Neuronal stem cell (in vitro differentiated cells): Measurements from ENCODE around the gene DLG1.

ENCODE experiments used
- DNase-seq: peaks from one replicate; pipeline ENCODE4 v3.0.0-alpha.2; 2013; ENCODE audit warnings: low spot score
- H2AFZ ChIP-seq: one replicate; pipeline ENCODE4 v1.6.1; 2013; ENCODE audit warnings: mild to moderate bottlenecking, low read length, inconsistent platforms
- H2AK5ac ChIP-seq: 2 replicates; pipeline ENCODE4 v1.6.1; 2013; ENCODE audit warnings: low read depth, mild to moderate bottlenecking, inconsistent platforms, low read length, moderate library complexity, mixed read lengths
- H2BK120ac ChIP-seq: 2 replicates; pipeline ENCODE4 v1.6.1; 2013; ENCODE audit warnings: low read depth, mild to moderate bottlenecking, inconsistent platforms, low read length, moderate library complexity, mixed read lengths
- H2BK12ac ChIP-seq: one replicate; pipeline ENCODE4 v1.6.1; 2013; ENCODE audit warnings: low read length, inconsistent platforms
- H2BK15ac ChIP-seq: 2 replicates; pipeline ENCODE4 v1.6.1; 2013; ENCODE audit warnings: mild to moderate bottlenecking, low read length, inconsistent platforms, mixed read lengths
- H2BK5ac ChIP-seq: one replicate; pipeline ENCODE4 v1.6.1; 2013; ENCODE audit warnings: inconsistent platforms, mild to moderate bottlenecking, low read length, moderate library complexity
- H3K14ac ChIP-seq: one replicate; pipeline ENCODE4 v1.6.1; 2013; ENCODE audit warnings: low read length, inconsistent platforms
- H3K18ac ChIP-seq: 2 replicates; pipeline ENCODE4 v1.6.1; 2013; ENCODE audit warnings: low read length, inconsistent platforms
- H3K23ac ChIP-seq: 2 replicates; pipeline ENCODE4 v1.6.1; 2013; ENCODE audit warnings: low read depth, mild to moderate bottlenecking, mixed read lengths, low read length, inconsistent platforms; ENCODE audit not compliant: poor library complexity
- H3K27ac ChIP-seq: replicated peaks from 3 replicates; pipeline ENCODE4 v1.5.1; 2013; ENCODE audit warnings: low read length, inconsistent platforms
- H3K27me3 ChIP-seq, 3 experiments: 2 replicates each; pipeline ENCODE4 v1.6.1; 2013; ENCODE audit warnings: low read length in 3 of 3, mild to moderate bottlenecking in 2 of 3, inconsistent platforms in 1 of 3, low read depth in 1 of 3, mixed read lengths in 1 of 3, moderate library complexity in 1 of 3; ENCODE audit not compliant: control insufficient read depth in 3 of 3, insufficient read depth in 3 of 3
- H3K36me3 ChIP-seq, 2 donors: replicated peaks in 1 of 2; 2 replicates each; pipeline ENCODE4 v1.6.1; 2013; ENCODE audit warnings: low read length in 2 of 2; ENCODE audit not compliant: control insufficient read depth in 2 of 2, insufficient read depth in 2 of 2
- H3K4ac ChIP-seq: 2 replicates; pipeline ENCODE4 v1.6.1; 2013; ENCODE audit warnings: inconsistent platforms, mild to moderate bottlenecking, low read length, moderate library complexity
- H3K4me1 ChIP-seq, 2 donors: 1 replicate in 1 of 2; 2 replicates in 1 of 2; pipeline ENCODE4 v1.6.1; 2013; ENCODE audit warnings: low read length in 2 of 2, low read depth in 1 of 2; ENCODE audit not compliant: control insufficient read depth in 2 of 2, insufficient read depth in 1 of 2
- H3K4me2 ChIP-seq: one replicate; pipeline ENCODE4 v1.6.1; 2013; ENCODE audit warnings: mild to moderate bottlenecking, low read length, inconsistent platforms; ENCODE audit not compliant: insufficient read depth, poor library complexity, severe bottlenecking
- H3K4me3 ChIP-seq, 2 donors: 2 replicates each; pipeline ENCODE4 v1.5.1; 2013; ENCODE audit warnings: low read length in 2 of 2, mild to moderate bottlenecking in 2 of 2, inconsistent platforms in 1 of 2, moderate library complexity in 1 of 2
- H3K79me1 ChIP-seq: one replicate; pipeline ENCODE4 v1.6.1; 2013; ENCODE audit warnings: low read depth, mild to moderate bottlenecking, inconsistent platforms, low read length, moderate library complexity
- H3K9ac ChIP-seq: one replicate; pipeline ENCODE4 v1.6.1; 2013; ENCODE audit warnings: mild to moderate bottlenecking, low read depth, low read length, inconsistent platforms; ENCODE audit not compliant: poor library complexity
- H3K9me3 ChIP-seq, 2 donors: replicated peaks in 1 of 2; 2 replicates each; pipeline versions ENCODE3 to v1.6.1; 2013; ENCODE audit warnings: low read length in 2 of 2, mild to moderate bottlenecking in 2 of 2, inconsistent platforms in 1 of 2, low read depth in 1 of 2, mixed read lengths in 1 of 2, moderate library complexity in 1 of 2; ENCODE audit not compliant: control insufficient read depth in 2 of 2, insufficient read depth in 1 of 2
- H4K8ac ChIP-seq: one replicate; pipeline ENCODE4 v1.6.1; 2013; ENCODE audit warnings: low read depth, mild to moderate bottlenecking, inconsistent platforms, low read length, moderate library complexity
- H4K91ac ChIP-seq: one replicate; pipeline ENCODE4 v1.6.1; 2013; ENCODE audit warnings: low read length, low read depth, mild to moderate bottlenecking, inconsistent platforms; ENCODE audit not compliant: poor library complexity
- WGBS, 2 donors: extraction: QIAGEN DNeasy Blood & Tissue Kit; methylation state at CpG; one replicate each; pipeline ENCODE4 v1.1.7; 2013; ENCODE audit warnings: missing lambda C conversion rate in 2 of 2, mixed read lengths in 1 of 2; ENCODE audit not compliant: insufficient read length in 2 of 2, insufficient replicate concordance in 1 of 2; ENCODE audit errors: extremely low coverage in 2 of 2; 5-methylcytosine and 5-hydroxymethylcytosine counted together

DLG1 gene

GRCh38 chr3:197001972-197002700 is 296.3 kb downstream of the DLG1 start:
- no CpG with 5 or more reads among the region's 55 CpGs for WGBS, 2 donors
- peaks cover 0 to 15% of the 10 kb centered on the region in 2 donors for H3K9me3 ChIP-seq
- no peak overlapping the region for H3K14ac ChIP-seq
- no peak for DNase-seq
- peak overlapping the region; percentile 63 for H3K9ac ChIP-seq
- H4K91ac ChIP-seq, result no peak overlapping the region
- peaks cover 0 to 5% of the 10 kb centered on the region in 2 donors for H3K4me1 ChIP-seq
- peak overlapping the region; percentile 84 for H4K8ac ChIP-seq
- H3K36me3 ChIP-seq, result peaks cover 0 to 1% of the 10 kb centered on the region in 2 donors
- no peak overlapping the region for H3K4ac ChIP-seq
- H2AFZ ChIP-seq, result peak overlapping the region; percentile 82
- peak overlapping the region; percentile 95 for H2AK5ac ChIP-seq
- no peaks in the 10 kb centered on the region for H3K79me1 ChIP-seq
- no peak overlapping the region for H2BK12ac ChIP-seq
- H2BK15ac ChIP-seq, result peak overlapping the region; percentile 80
- peak overlapping the region; percentile 96 for H3K18ac ChIP-seq
- H3K4me3 ChIP-seq, result peak overlapping the region in 1 of 2 donors; percentile 49
- no peak overlapping the region for H3K27ac ChIP-seq
- peak overlapping the region; percentile 65 for H3K4me2 ChIP-seq
- peak overlapping the region; percentile 46 for H2BK5ac ChIP-seq
- peaks cover 0 to 5% (median 5%) of the 10 kb centered on the region in 3 experiments for H3K27me3 ChIP-seq
- peak overlapping the region; percentile 48 for H3K23ac ChIP-seq
- peak overlapping the region; percentile 93 for H2BK120ac ChIP-seq

- peaks cover 0 to 15% of the 10 kb centered on the region in 2 donors for H3K9me3 ChIP-seq
- no peak overlapping the region for H2BK12ac ChIP-seq
- H2BK15ac ChIP-seq, result peak overlapping the region; percentile 80
- no peak overlapping the region for H3K4ac ChIP-seq
- peaks cover 0 to 9% (median 5%) of the 10 kb centered on the region in 3 experiments for H3K27me3 ChIP-seq
- H2AK5ac ChIP-seq, result peak overlapping the region; percentile 95
- no peak for DNase-seq
- H3K4me1 ChIP-seq, result peaks cover 0 to 5% of the 10 kb centered on the region in 2 donors
- peak overlapping the region; percentile 3 for H4K8ac ChIP-seq
- H3K4me3 ChIP-seq, result no peak overlapping the region
- WGBS, 2 donors, result no CpG with 5 or more reads among the region's 20 CpGs
- H3K79me1 ChIP-seq, result no peaks in the 10 kb centered on the region
- H3K18ac ChIP-seq, result peak overlapping the region; percentile 62
- no peak overlapping the region for H3K4me2 ChIP-seq
- H3K9ac ChIP-seq, result peak overlapping the region; percentile 6
- peaks cover 0 to 1% of the 10 kb centered on the region in 2 donors for H3K36me3 ChIP-seq
- no peak overlapping the region for H3K14ac ChIP-seq
- H4K91ac ChIP-seq, result peak overlapping the region; percentile 12
- H3K27ac ChIP-seq, result no peak overlapping the region
- peak overlapping the region; percentile 0 for H2BK120ac ChIP-seq
- H2AFZ ChIP-seq, result peak overlapping the region; percentile 82
- no peak overlapping the region for H2BK5ac ChIP-seq
- no peak overlapping the region for H3K23ac ChIP-seq
Observed at GRCh38 chr3:197001106-197001971, 297.1 kb downstream of the DLG1 start.

- Histone ChIP-seq H2AFZ (no peak overlapping the region), H3K4ac (no peak overlapping the region), H3K27me3 (peaks cover 0 to 10% (median 5%) of the 10 kb centered on the region in 3 experiments), H3K14ac (no peak overlapping the region), H3K4me1 (peaks cover 0 to 5% of the 10 kb centered on the region in 2 donors), H4K91ac (no peak overlapping the region), H3K4me3 (no peak overlapping the region), H2BK5ac (no peak overlapping the region), H3K4me2 (no peak overlapping the region), H3K79me1 (no peaks in the 10 kb centered on the region), H2BK15ac (no peak overlapping the region), H3K18ac (no peak overlapping the region), H2BK120ac (no peak overlapping the region), H3K9ac (no peak overlapping the region), H3K27ac (no peak overlapping the region), H4K8ac (no peak overlapping the region), H2AK5ac (no peak overlapping the region), H3K9me3 (peaks cover 0 to 15% of the 10 kb centered on the region in 2 donors), H3K36me3 (peaks cover 0 to 1% of the 10 kb centered on the region in 2 donors), H2BK12ac (no peak overlapping the region), H3K23ac (no peak overlapping the region)
- no peak for DNase-seq
- no CpG with 5 or more reads among the region's 5 CpGs for WGBS, 2 donors
Observed at GRCh38 chr3:197000211-197000610, 298.2 kb downstream of the DLG1 start.
